ENCODE results near the gene PTPRCAP. TPM values are rescaled to one million over a fixed set of nuclear protein-coding genes. Genes with fewer than 3 reads are reported as not detected.

The PTPRCAP gene
- total RNA-seq, 1 experiment from 2014 or later, result 0.56 TPM

DNA sequence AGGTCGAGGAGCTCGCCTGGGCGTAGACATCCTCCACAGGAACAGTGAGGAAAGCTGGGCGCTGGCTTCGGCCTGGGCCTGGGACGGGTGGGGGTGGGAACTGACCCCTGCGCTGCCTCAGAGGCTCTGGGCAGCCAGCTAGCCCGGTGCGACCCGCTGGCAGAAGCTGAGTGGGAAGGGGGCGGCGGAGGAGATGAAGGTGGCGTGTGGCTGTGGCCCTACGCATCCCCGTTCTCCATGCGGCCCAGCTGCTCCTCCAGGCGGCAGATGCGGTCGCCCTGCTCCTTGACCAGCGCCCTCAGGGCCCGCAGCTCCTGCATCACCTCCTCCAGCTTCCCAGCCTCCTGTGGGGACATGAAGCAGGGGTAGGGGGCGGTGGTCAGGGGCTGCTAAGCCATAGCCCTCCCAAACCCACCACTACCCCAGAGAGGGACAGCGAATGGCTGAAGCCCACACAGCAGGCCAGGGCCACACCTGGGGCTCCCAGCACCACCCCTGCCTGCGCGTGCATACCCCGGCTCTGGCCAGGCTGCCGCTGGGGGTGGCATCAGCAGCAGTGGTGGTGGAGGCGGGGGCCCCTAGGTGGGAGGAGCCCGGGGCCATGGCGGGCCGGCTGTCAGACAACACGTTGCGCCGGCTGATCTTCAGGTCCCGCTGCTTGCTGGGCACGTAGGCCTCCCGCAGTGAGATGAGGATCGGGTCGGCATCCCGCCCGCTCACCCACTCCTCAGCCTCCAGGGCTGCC lies 848 bp upstream of the PTPRCAP start:
- peaks cover 31% of the 10 kb centered on the region for H3K36me3 ChIP-seq (ENCODE audit: insufficient read depth, low read length, poor library complexity, severe bottlenecking)
- no peak overlapping the region for H3K4me3 ChIP-seq (ENCODE audit: low read depth, low read length, poor library complexity, severe bottlenecking)
- CTCF ChIA-PET, result interaction anchor here (1.0 kb wide), 1 partner anchor 37 kb away, joined by 3 read pairs; the partner anchor contains the start of gene PPP1CA
- TF ChIP-seq, protein P1, sequence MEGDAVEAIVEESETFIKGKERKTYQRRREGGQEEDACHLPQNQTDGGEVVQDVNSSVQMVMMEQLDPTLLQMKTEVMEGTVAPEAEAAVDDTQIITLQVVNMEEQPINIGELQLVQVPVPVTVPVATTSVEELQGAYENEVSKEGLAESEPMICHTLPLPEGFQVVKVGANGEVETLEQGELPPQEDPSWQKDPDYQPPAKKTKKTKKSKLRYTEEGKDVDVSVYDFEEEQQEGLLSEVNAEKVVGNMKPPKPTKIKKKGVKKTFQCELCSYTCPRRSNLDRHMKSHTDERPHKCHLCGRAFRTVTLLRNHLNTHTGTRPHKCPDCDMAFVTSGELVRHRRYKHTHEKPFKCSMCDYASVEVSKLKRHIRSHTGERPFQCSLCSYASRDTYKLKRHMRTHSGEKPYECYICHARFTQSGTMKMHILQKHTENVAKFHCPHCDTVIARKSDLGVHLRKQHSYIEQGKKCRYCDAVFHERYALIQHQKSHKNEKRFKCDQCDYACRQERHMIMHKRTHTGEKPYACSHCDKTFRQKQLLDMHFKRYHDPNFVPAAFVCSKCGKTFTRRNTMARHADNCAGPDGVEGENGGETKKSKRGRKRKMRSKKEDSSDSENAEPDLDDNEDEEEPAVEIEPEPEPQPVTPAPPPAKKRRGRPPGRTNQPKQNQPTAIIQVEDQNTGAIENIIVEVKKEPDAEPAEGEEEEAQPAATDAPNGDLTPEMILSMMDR (conservative IDR thresholded peaks at IDR 0.05; ENCODE audit: low read depth, low read length), result no peak
- TF ChIP-seq EZH2 (IDR thresholded peaks at IDR 0.05; ENCODE audit: borderline replicate concordance, low read depth, low read length, poor library complexity, severe bottlenecking), result no peak
- H3K27me3 ChIP-seq (replicated peaks; ENCODE audit: insufficient read depth, low read depth, low read length, poor library complexity), result no peaks in the 10 kb centered on the region
- no peaks in the 10 kb centered on the region for H3K4me1 ChIP-seq (ENCODE audit: insufficient read depth, low read length, poor library complexity, severe bottlenecking)
- no peaks in the 10 kb centered on the region for H3K9me3 ChIP-seq (ENCODE audit: low read depth, low read length, poor library complexity, severe bottlenecking)
- DNase-seq (ENCODE audit: low spot score), result no peak
- BruUV-seq (replicated peaks), result no TSS peak
- no peak overlapping the region for H3K27ac ChIP-seq (ENCODE audit: low read depth, low read length, poor library complexity, severe bottlenecking)
- POLR2A ChIA-PET (ENCODE audit: low non-redundant PET), result no interaction called here
- intact Hi-C loops (cut with micrococcal nuclease; ENCODE audit: unreplicated experiment), result no loop called here

DNA sequence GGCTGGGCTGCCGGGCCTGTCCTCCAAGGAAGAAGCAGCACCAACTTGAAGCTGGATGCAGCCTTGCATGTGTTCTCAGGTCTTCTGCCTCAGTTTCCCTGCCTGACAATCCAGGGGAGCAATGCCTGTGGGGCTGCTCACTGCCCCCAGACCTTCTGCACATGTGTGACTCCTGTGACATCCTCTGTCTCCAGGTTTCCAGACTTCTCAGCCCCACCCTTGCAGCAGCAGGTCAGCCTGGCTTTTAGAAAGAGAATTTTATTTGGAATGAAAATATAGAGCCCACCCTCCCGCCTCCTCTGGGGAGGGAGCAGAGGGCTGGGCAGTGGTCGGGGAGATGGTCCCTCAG lies 301 bp upstream of the PTPRCAP start:
- CTCF ChIA-PET, result no interaction called here
- POLR2A ChIA-PET (ENCODE audit: low non-redundant PET), result no interaction called here
- no peak for TF ChIP-seq EZH2 (IDR thresholded peaks at IDR 0.05; ENCODE audit: borderline replicate concordance, low read depth, low read length, poor library complexity, severe bottlenecking)
- TF ChIP-seq, protein P1 (conservative IDR thresholded peaks at IDR 0.05; ENCODE audit: low read depth, low read length), result no peak
- BruUV-seq (replicated peaks), result no TSS peak
- Histone ChIP-seq H3K4me3 (ENCODE audit: low read depth, low read length, poor library complexity, severe bottlenecking) (no peak overlapping the region), H3K9me3 (ENCODE audit: low read depth, low read length, poor library complexity, severe bottlenecking) (no peaks in the 10 kb centered on the region), H3K4me1 (ENCODE audit: insufficient read depth, low read length, poor library complexity, severe bottlenecking) (no peaks in the 10 kb centered on the region), H3K36me3 (ENCODE audit: insufficient read depth, low read length, poor library complexity, severe bottlenecking) (peaks cover 36% of the 10 kb centered on the region), H3K27ac (ENCODE audit: low read depth, low read length, poor library complexity, severe bottlenecking) (no peak overlapping the region), H3K27me3 (replicated peaks; ENCODE audit: insufficient read depth, low read depth, low read length, poor library complexity) (no peaks in the 10 kb centered on the region)
- DNase-seq (ENCODE audit: low spot score), result no peak
- intact Hi-C loops (cut with micrococcal nuclease; ENCODE audit: unreplicated experiment), result no loop called here

DNA sequence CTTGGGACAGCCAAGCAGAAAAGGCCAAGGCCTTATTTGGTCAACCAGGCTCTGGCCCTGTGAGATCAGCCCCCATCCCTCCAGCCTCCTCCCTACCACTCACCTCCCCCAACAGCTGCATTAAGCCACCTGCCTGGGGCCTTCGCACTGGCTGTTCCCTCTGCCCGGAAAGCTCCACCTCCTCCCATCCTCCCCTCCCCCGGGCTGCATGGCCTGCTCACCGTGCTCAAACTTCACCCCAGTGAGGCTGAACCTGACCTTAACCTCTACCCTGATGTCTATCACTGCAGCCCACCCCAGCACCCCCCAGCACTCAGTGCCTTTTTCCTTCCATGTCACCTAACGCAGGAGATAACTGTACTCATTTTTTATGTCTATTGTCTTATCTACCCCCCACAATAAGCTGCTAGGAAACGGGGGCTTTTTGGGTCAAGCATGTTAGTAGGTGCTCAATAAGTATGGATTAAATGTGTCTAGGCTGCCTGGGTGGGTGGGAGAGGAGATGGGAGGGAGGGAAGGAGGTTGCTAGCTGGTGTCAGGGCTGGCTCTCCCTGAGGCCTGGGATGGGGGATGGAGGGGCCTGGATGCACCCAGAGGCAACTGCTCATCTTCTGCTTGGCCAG lies 912 bp downstream of the PTPRCAP start:
- H3K36me3 ChIP-seq (ENCODE audit: insufficient read depth, low read length, poor library complexity, severe bottlenecking), result peaks cover 39% of the 10 kb centered on the region
- H3K4me1 ChIP-seq (ENCODE audit: insufficient read depth, low read length, poor library complexity, severe bottlenecking), result no peaks in the 10 kb centered on the region
- intact Hi-C loops (cut with micrococcal nuclease; ENCODE audit: unreplicated experiment), result no loop called here
- CTCF ChIA-PET, result no interaction called here
- no peaks in the 10 kb centered on the region for H3K9me3 ChIP-seq (ENCODE audit: low read depth, low read length, poor library complexity, severe bottlenecking)
- no peak for TF ChIP-seq EZH2 (IDR thresholded peaks at IDR 0.05; ENCODE audit: borderline replicate concordance, low read depth, low read length, poor library complexity, severe bottlenecking)
- TF ChIP-seq, protein P1 (conservative IDR thresholded peaks at IDR 0.05; ENCODE audit: low read depth, low read length), result no peak
- H3K27me3 ChIP-seq (replicated peaks; ENCODE audit: insufficient read depth, low read depth, low read length, poor library complexity), result no peaks in the 10 kb centered on the region
- no peak overlapping the region for H3K4me3 ChIP-seq (ENCODE audit: low read depth, low read length, poor library complexity, severe bottlenecking)
- DNase-seq (ENCODE audit: low spot score), result no peak
- H3K27ac ChIP-seq (ENCODE audit: low read depth, low read length, poor library complexity, severe bottlenecking), result no peak overlapping the region
- BruUV-seq (replicated peaks), result no TSS peak
- POLR2A ChIA-PET (ENCODE audit: low non-redundant PET), result no interaction called here
